HG03159 (cell line): ENCODE measurements around the gene CHST5.

Source experiments
- ATAC-seq: cut with Tn5 transposase; IDR thresholded peaks from one replicate; pipeline ENCODE4 v1.9.1; 2021; ENCODE audit warnings: mild to moderate bottlenecking, moderate library complexity; ENCODE audit not compliant: unreplicated experiment

Gene CHST5

DNA sequence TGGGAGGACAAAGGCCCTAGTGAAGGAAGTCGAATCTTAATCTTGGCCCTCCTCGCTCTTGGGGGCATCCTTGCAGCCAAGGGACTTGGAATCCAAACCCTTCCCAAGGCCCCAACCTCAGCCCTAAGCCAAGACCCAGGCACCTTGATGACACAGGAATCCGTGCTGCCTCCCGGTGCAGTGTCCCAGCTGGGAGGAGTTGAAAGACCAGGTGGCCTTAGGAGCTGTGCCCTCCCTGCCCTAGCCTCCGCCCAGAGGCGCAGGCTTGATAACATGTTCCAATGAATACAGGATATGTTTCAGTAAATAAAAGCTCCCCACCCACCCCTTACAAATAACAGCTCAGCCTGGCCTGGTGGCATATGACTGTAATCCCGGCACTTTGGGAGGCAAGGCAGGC, at the start of gene CHST5:
TSS of gene CHST5 (minus strand) at position 208 of the 400 bp plus-strand sequence. CDS start 5,724 bp downstream, outside the sequence.
- no peak for ATAC-seq

DNA sequence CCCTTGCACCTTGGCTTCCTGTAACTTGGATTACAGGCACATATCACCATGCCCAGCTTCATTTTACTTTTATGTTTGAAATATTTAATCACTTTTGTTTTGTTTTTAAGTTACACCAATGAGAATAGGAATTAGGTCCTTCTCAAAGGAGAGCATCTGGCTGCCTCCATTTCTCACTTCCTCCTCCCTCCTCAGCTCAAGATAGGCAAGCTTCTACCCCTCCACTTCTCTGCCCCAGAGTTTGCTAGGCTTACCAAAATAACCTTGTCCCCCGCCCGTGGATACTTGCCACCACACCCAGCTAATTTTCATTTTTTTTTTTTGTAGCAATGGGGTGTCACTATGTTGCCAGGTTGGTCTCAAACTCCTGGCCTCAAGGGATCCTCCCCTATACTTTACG, 48.2 kb upstream of the CHST5 start:
- peak; percentile 61 for ATAC-seq

DNA sequence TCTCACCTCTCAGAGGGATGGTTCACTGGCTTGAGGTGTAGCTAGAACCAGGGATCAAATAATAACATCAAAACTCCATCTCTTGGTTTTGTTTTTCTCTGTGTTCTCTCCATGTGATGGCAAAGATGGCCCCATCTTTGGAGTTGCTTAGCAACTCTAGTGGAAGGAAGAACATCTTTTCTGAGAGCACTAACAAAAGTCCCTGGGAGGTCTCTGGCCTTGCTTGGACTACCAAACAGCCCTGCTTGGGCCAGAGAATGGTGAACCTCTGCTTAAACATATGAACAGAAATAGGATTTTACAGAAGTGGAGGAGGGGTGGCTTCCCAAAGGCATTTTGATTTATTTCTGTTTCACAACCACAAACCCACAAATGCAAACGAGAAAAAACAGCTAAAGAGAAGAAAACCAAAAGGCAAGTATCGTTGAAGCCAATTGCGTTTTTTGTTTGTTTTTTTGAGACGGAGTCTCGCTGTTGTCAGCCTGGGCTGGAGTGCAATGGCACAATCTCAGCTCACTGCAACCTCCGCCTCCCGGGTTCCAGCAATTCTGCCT, 43.5 kb upstream of the CHST5 start:
- ATAC-seq = no peak

DNA sequence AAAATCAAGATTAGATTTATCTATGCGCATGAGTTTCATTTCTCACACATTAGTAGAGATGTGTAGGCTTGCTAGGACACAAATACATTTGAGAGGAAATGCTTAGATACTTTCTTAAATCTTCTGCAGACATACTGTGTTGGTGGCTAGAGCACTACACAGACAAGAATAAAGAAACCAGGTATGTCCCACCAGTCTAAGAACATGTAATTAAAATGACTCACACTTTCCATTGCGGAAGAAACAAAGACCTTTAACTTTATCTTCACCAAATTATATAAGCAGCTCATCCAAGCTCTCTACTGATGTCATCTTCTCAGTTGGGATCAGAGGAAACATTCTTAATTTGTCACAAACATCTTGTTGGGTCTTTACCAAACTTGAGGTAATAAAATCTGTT, 42.8 kb upstream of the CHST5 start:
- ATAC-seq = no peak

DNA sequence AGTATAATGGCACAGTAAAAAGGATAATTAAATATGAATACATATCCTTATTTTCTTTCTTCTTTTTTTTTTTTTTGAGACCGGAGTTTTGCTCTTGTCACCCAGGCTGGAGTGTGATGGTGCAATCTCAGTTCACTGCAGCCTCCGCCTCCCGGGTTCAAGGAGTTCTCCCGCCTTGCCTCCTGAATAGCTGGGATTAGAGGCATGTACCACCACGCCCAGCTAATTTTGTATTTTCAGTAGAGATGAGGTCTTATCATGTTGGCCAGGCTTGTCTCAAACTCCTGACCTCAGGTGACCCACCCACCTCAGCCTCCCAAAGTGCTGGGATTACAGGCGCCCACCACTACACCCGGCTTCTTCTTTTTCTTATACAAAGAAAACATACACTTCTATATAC, 42.3 kb upstream of the CHST5 start:
- no peak for ATAC-seq

DNA sequence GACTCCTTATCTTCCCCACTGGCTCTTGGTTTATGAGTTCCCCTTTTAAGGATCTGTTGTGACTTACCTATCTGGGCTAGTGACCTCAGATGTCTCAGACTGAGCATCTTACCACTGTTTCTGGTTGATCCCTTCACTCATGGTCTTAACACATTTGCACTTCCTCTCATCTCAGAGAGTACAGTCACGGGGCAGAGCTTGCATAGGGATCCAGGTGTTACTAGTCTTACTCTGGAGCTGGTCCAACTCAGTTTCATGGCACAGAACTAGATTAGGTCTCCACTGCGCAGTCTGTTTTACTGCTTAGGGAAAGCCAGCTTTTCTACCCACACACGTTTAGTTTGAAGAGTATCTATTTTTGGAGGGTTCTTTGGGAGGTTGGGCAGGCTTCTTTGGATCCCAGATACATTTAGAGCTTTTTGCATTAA, 40.5 kb upstream of the CHST5 start:
- ATAC-seq = peak; percentile 72

DNA sequence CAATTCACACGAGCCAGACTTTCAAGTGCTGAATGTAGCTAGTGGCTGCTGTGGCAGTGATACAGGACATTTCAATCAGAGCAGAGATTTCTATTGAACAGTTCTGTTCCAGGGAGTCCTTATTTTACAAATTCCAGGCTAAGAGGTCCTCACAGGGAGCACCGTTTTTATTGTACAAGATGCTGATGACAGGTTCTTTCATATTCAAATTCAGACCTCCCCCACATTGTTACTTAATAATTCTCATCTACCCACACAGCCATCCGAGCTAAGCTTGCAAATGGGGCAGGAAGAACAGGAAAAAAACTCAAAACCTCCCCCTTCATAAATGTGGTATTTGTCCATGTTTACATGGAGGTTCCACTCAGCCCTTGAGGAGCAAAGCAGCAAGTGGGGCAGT, 40.0 kb upstream of the CHST5 start:
- no peak for ATAC-seq

- no peak for ATAC-seq
Measured at GRCh38 chr16:75573955-75574354, 38.0 kb upstream of the CHST5 start.

- ATAC-seq = no peak
Measured at GRCh38 chr16:75572864-75573542, 37.1 kb upstream of the CHST5 start.

DNA sequence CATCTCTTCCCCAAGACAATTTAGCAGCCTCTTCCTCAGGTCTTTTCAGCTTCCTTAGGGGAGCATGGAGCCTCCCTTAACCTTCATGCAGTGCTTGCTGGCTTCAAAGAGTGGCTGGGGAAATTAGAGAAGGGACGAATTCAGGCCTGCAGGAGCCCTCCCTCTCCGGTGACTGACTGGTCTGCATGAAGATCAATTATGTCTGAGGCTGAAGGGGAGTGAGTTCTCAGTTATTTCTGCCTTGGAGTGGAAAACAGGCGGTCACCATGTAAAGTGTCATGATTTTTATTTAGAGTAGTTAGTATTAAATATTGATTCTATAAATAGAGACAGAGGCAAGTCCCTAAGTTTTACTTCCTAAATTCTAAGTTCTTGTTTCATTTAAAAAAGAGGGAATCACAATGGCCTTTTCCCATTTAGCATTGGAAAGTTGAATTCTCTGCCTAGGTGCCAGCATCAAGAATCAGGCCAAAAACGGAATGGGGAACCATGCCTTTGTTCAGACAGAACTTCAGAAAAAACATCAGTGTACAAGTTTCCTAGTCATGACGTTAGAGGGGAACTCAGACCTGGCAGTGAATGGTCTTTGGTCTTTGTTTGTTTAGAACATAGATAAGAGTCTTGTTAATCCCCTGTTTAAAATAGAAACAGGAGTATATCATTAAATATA, 34.6 kb upstream of the CHST5 start:
- peak; percentile 26 for ATAC-seq

DNA sequence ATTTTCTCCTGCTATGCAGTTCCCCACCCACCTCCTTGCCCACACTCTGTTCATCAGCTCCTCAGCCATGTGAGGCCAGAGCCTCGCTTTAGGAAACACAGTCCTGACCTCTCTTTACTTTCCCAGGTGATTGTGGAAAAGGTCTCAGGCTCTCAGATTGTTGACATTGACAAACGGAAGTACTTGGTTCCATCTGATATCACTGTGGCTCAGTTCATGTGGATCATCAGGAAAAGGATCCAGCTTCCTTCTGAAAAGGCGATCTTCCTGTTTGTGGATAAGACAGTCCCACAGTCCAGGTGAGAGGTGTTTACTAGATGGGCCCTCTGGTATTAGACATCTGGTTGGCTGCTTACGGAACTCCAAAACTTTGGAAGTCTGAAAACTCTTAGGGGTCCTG, 32.0 kb upstream of the CHST5 start:
- no peak for ATAC-seq

DNA sequence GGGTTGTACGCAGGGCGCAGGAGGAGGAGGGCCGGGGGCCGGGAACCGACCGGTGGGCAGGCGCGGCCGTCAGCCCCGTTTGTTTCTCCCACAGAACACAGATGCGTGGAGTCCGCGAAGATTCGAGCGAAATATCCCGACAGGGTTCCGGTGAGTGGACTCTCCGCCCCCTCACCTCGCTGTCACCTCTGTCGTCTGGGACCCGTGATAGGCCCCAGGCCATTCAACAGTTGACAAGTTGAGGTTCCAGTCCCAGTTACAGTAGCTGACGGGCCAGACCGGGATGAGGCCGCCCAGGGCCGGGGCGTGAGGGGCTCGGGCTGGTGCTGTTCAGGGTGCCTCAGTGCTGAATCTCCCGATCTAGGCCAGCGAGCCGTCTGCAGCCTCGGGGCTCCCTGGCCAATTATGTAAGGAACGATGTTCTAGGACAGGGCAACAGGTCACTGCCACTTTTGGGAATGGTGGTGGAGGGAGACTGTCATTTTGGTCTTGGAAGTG, 30.9 kb upstream of the CHST5 start:
- peak; percentile 4 for ATAC-seq

DNA sequence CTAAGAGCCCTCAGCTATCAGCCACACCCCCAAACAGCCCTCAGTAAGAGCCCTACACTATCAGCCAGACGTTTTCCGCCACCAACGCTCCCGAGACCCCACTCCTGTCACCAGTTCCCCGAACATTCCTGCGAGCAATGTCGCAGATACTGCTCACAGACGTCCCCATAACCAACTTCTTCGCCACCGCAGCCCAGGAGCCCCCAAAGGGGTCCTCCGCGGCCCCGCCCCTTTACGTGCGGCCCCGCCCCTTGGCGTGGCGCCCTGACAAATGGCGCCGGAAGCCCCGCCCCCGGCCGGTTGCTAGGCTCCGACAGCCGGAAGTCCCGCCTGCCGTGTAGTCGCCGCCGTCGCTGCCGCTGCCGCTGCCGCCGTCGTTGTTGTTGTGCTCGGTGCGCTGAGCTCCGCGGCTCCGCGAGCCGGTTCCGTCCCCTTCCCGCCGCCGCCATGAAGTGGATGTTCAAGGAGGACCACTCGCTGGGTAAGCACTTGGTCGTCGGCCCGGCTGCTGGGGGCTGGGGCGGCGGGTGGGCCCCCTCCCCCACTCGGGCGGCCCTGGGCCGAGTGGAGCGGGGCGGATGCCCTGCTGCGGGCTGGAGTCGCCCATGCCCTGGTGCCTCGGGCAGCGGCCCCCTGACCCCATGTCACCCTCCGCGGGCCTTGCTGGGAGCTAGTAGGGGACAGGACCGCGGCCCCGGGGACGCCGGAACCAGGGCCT, 30.3 kb upstream of the CHST5 start, which contains the start of gene GABARAPL2:
TSS of gene GABARAPL2 (plus strand) at position 340 of the 718 bp plus-strand sequence. CDS start at position 448, 108 bp downstream.
- peak; percentile 70 for ATAC-seq

DNA sequence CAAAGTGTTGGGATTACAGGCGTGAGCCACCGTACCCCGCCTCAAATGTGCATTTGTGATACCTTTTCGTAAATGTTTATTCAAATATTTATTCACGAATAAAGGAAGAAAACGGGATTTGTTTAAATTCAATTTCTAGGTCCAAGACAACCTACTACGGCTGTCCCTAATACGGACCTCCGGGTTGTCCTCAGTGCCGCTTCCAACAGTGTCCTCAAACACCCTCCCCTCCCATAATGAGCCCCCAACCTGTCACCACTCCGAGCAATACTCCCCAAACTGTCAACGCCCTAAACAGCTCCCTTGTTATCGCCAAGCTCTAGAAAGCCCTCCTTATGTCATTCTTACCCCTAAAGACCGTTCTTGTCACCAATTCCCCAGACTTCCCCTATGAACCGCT, 29.7 kb upstream of the CHST5 start:
- peak; percentile 22 for ATAC-seq

DNA sequence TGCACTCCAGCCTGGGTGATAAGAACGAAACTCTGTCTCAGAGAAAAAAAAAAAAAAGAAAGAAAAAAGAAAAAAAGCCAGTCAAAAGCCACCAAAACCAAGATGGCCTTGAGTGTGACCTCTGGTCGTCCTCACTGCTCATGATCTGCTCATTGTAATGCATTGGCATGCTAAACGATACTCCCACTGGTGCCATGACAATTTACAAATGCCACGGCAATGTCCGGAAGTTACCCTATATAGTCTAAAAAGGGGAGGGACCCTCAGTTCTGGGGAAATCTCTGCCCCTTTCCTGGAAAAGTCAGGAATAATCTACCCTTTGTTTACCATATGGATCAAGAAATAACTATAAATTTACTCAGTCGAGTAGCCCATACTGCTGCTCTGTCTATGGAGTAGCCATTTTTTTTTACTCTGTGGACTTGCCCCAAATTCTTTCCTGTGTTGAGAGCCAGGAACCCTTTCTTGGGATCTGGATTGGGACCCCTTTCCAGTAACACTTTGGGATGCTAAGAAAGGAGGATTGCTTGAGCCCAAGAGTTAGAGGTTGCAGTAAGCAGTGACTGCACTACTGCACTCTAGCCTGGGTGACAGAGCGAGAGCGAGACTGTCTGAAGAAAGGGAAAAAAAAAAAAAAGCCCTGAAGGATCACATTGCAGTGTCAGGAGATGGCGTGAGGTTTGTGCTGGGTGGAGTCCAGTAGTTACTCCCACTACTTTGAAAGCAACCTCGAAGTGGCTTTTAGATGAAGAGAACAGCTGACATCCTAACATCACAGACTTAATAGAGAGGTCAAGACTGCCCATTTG, 23.9 kb upstream of the CHST5 start:
- ATAC-seq = no peak

DNA sequence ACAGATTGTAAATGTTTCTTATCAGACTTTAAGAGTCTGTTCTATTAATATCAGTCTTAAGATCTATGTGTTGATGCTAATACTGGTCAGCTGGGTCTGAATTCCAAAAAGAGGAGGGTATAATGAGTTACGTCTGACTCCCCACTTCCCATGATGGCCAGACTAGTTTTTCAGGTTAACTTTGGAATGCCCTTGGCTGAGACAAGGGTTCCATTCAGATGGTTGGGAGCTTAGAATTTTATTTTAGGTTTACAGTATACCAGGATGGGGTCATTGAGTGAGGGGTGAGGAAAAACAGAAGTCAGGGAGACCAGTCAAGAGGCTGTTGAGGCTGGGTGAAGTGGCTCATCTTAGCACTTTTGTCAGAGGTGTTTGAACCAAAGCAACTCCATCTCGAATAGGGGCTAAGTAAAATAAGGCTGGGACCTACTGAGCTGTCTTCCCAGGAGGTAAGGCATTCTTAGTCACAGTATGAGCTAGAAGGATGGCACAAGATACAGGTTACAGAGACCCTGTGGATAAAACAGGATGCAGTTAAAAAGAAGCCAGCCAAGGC, 23.0 kb upstream of the CHST5 start:
- no peak for ATAC-seq

DNA sequence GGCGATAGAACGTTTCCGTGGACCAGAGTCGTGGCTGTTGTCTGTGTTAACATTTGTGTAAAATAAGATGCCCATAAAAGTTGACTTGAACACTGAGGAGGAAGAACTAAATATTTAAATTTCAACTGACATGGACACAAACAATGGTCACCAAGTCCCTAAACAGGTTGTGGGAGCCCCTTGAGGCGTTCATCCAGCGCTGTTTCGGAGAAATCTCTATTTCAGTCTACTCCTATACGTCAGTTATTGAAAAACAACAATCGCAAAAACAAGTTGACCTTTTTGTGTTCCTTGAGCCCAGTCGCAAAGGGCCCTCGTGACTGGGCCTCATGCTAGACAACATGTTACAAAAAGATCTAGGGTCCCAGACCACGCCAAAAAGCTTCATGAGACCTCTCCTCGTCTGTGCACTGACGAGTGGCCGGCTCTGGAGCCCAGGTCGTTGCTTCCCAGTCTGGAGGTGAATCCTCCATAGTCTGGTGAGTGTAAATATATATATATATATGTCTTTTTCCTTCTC, 20.6 kb upstream of the CHST5 start:
- no peak for ATAC-seq

DNA sequence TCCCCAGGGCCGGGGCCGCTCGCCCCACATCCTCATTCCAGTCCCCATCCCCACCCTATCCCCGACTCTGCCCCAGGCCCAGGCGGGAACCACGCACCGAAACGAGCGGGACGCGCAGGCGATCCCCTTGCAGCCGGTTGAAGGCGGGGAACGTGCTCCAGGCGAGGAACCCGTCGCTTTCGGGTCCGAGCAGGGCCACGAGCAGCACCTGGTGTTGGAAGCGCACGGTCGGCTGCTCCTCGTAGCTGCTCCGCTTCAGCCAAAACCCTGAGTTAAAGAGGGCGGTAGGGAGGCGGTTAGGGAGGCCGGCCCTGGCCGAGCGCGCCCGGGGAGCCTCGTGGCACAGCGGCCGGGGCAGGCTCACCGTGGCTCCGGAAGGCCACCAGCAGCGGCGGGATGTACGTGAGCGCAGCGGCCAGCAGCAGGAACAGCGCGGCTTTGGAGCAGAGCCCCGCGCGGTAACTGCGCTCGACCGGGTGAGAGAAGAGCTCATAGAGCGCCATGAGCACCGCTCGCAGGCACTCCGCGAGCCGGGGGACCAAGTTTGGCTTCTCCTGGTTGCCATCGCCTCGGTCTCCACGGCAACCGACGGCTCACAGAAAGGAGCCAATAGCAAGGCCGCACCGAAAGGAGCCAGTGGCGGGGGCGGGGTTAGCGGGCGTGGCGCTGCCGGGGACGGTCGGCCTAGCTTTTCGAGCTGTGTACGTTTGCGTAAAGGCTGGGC, 20.0 kb upstream of the CHST5 start, which contains the start of gene TMEM231:
TSS of gene TMEM231 (minus strand) at position 546 of the 724 bp plus-strand sequence. CDS start at position 503, 43 bp downstream.
- ATAC-seq = peak; percentile 98

GRCh38 chr16:75555213-75555706, 19.4 kb upstream of the CHST5 start:
- peak; percentile 17 for ATAC-seq
